Measurements from ENCODE around the gene IFNA4.
"Not testable (repeated sequence)": the region's sequence is repeated elsewhere in the genome, so short reads cannot be mapped to it uniquely, and the experiment has no call there.

The IFNA4 gene

DNA sequence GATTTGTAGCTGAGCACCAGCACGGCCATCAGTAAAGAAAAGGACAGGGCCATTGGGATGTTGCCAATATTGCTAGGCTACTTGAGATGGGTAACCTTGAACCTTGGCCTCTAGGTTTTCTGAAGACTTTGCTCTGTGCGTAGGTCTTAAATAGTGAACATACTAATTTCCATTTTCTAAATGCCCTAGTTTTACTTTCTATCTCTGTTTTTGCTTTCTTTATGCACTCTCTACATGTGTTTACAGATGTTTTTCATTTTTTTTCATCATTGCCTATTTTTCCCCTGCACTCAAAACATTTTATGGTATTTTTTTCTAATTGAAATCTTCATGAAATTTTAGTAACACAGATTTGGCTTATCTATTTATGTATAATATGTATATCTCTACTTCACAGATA lies 20.8 kb downstream of the IFNA4 start, which contains the start of gene IFNA21:
IFNA21 (minus strand) TSS at position 101 of the 400 bp plus-strand sequence; CDS start at position 53, 48 bp downstream.
- DNase-seq (ENCODE audit: low read depth in 2 of 2), result not testable (repeated sequence)

DNA sequence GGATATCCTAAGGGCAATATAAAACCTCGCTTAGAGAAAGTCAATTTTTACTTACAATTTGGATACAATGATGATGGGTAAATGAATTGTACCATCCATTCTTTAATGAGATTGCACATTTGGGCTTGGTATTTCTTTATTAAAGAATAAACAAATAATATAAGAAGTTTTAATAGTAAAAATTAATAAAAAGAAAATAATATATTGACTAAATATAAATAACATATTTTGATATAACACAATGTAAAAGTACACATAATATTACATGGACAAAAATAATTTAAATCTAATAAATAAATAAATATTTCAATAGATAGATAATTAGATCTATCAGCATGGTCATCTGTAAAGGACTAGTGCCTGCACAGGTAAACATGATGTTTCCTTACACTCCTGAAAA lies 21.9 kb downstream of the IFNA4 start:
- DNase-seq (ENCODE audit: low read depth in 2 of 2), result no peak

DNA sequence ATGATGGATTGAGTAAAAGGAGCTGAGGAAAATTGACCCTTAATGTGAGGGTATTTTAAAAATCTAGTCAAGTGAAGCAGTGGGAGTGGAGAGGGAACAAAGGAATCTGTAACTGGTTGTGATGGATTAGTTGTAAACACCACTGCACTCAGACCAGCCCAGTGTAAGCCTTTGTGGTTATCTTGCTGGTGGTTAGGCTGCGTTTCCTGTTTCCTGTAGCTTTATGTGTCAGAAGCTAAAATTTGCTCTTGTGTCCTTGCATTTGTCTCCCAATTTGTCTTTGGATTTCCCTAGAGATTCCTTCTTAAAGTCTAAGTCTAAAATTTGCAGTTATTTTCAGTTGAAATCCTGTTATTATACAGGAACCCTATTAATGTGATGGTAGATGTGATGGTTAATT lies 27.2 kb downstream of the IFNA4 start:
- DNase-seq (ENCODE audit: low read depth in 2 of 2), result no peak

DNA sequence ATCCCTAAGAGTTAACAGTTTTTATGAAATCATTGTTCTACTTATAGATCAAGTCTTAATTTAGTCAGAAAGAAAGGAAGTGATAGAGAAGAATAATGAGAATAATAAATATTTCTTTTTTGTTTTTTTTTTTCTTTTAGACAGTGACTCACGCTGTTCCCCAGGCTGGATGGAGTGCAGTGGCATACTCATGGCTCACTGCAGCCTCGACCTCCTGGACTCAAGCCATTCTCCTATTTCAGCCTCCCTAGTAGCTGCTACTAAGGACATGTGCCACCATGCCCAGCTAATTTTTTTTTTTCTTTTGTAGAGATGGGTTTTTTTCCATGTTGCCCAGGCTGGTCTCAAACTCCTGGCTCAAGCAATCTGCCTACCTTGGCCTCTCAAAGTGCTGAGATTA lies 31.9 kb downstream of the IFNA4 start:
- no peak for DNase-seq (ENCODE audit: low read depth in 2 of 2)

DNA sequence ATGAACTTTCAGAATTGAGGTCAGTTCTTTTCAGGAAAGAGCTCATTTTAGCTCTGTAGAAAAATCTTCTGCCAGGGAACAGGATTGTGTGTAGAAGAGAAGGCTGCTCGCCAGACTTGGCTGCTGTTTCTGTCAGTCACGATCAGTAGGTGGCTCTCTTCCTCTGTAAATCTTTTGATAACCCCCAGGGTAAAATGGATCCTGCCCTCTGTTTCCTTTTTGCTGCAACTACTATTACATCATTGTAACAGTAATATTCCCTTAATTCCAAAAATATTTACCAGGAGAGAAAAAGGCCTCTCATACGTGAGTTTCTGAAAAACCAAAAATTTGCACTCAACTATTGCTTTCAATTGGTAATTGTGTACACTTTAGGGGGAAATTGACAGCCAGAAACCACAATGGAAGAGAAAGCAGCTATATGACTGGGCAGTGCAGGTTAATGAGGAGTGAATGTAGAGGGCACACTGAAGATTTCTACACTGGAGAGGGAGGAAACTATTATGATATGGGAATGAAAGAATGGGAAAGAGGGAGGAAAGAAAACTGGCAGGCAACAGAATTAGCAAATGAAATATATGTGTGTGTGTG lies 33.3 kb downstream of the IFNA4 start:
- no peak for DNase-seq (ENCODE audit: low read depth in 2 of 2)

DNA sequence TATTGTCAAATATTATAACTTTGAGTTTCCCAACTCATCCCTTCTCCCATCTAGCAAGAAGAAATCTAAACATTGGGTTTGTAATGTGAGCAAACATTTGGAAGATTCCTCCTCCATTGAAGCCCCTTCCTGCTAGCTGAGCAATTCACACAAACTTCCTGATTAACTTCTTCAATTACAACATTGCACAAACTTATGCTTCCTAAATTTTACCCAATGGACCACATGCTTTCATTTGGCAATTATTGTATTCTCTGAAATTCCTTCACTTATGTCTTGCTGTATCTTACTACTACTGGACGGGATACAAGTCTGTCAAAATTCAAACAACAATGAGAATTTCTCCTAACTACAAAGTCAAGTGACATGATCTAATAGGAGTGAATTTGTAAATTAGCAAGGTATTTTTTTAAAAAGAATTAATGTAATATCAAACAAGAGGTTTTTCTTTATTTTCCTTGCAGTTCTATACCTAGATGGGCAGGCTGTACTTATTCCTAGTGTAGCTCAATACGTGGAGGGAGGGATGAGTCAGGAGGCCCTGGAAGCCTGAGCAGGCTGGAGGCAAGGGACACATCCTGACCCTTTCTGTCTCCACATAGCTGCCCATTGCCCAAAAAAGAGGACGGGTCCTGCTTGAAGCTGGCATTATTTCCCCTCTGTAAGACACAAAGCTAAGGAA lies 33.9 kb downstream of the IFNA4 start:
- DNase-seq (ENCODE audit: low read depth in 2 of 2), result no peak

DNA sequence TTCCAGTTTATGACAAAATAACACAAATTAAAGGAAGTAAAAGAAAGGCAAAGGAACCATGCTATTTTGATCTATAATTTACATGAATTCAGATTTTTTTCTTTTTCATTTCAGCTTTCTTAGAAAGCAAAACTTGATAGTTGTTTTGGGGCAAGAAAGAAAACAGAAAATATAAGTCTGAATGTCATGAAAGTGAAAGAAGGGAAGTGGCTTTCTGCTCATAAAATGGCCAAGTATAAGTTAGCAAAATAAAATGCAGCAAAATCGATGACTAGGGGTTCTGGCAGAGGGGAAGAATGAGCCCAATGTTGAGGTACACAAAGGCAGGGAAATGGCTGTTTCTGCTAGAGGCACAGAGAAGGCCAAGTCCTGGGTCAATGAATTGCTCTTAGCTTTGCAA lies 42.8 kb downstream of the IFNA4 start:
- no peak for DNase-seq (ENCODE audit: low read depth in 2 of 2)

GRCh38 chr9:21141427-21141882 lies 45.9 kb downstream of the IFNA4 start, which contains the start of gene IFNW1:
Gene IFNW1 (minus strand): TSS chr9:21141832. CDS start chr9:21141570, 262 bp downstream.
- no peak for DNase-seq (ENCODE audit: low read depth in 2 of 2)

GRCh38 chr9:21137020-21137419 lies 50.4 kb downstream of the IFNA4 start:
- DNase-seq (ENCODE audit: low read depth in 2 of 2), result no peak
